Measurements from ENCODE around the gene IMMP2L. TPM values are rescaled to one million over a fixed set of nuclear protein-coding genes. Genes with fewer than 3 reads are reported as not detected.

The IMMP2L gene
- total and polyA plus RNA-seq, 2 of the 4 experiments (the other 2 are of a cell fraction): 5.8 to 9.3 TPM

- Histone ChIP-seq H4K20me1 (ENCODE audit: insufficient read depth, low read length) (no peaks in the 10 kb centered on the region), H2BK15ac (ENCODE audit: low read depth, low read length) (no peak overlapping the region), H3K4me3 (ENCODE audit: insufficient read depth, low read depth, low read length) (no peak overlapping the region), H2AFZ (replicated peaks; ENCODE audit: low read length, poor library complexity) (no peak overlapping the region), H2BK5ac (ENCODE audit: low read depth, low read length, poor library complexity, severe bottlenecking) (no peak overlapping the region), H2BK120ac (ENCODE audit: low read depth, low read length) (no peak overlapping the region), H3K14ac (replicated peaks; ENCODE audit: low read depth, low read length) (peak overlapping the region; percentile 41; the same call in 1 of the 2 replicates), H2AK9ac (replicated peaks; ENCODE audit: low read depth, low read length, poor library complexity) (no peak overlapping the region), H3K4ac (ENCODE audit: low read depth, low read length) (peak overlapping the region; percentile 35; the same call in 1 of the 2 replicates), H3K56ac (ENCODE audit: extremely low read depth, insufficient read depth, low read length) (no peak overlapping the region), H4K91ac (ENCODE audit: insufficient read depth, low read depth, low read length) (no peak overlapping the region), H3K9ac (ENCODE audit: low read depth, low read length) (no peak overlapping the region), H3K9me1 (ENCODE audit: insufficient read depth, low read length) (no peaks in the 10 kb centered on the region), H2BK20ac (ENCODE audit: low read depth, low read length) (peak overlapping the region; percentile 39; the same call in 1 of the 2 replicates), H4K5ac (ENCODE audit: low read depth, low read length) (no peak overlapping the region), H3K9me3 (ENCODE audit: control insufficient read depth, insufficient read depth, low read length) (peaks cover 2% of the 10 kb centered on the region; the same call in 1 of the 2 replicates), H3K4me2 (ENCODE audit: low read depth, low read length) (no peak overlapping the region), H3K23ac (ENCODE audit: low read depth, low read length) (no peak overlapping the region), H3K18ac (ENCODE audit: low read depth, low read length) (no peak overlapping the region), H3K36me3 (ENCODE audit: control insufficient read depth, insufficient read depth, low read length) (no peaks in the 10 kb centered on the region), H2AK5ac (ENCODE audit: low read depth, low read length) (no peak overlapping the region), H3K27ac (ENCODE audit: insufficient read depth, low read length) (no peak overlapping the region), H3K79me1 (ENCODE audit: low read depth in 1 of 2, low read length in 2 of 2) (no peaks in the 10 kb centered on the region), H3K27me3 (ENCODE audit: control insufficient read depth, insufficient read depth, low read length) (no peaks in the 10 kb centered on the region), H4K8ac (ENCODE audit: low read depth in 2 of 2, low read length in 2 of 2) (no peak overlapping the region), H3K4me1 (ENCODE audit: control insufficient read depth, insufficient read depth, low read length) (no peaks in the 10 kb centered on the region)
- DNase-seq (peak; percentile 51), ATAC-seq (ENCODE audit: low read depth) (peak; percentile 67)
- ChIA-PET POLR2A (ENCODE audit: unreplicated experiment) (no interaction called here), CTCF (no interaction called here)
- intact Hi-C loops (cut with micrococcal nuclease): no loop called here
- no TSS peak for BruUV-seq (replicated peaks)
- dilution Hi-C loops (cut with HindIII; ENCODE audit: low sequenced_read_pairs, unreplicated experiment): no loop called here
- no peak for TF ChIP-seq FOS (IDR thresholded peaks at IDR 0.05; ENCODE audit: low read depth, low read length)
- TF ChIP-seq CEBPB (IDR thresholded peaks at IDR 0.05; ENCODE audit: low read depth, low read length): no peak
- TF ChIP-seq SMC3 (IDR thresholded peaks at IDR 0.05; ENCODE audit: low read depth, low read length): no peak
- TF ChIP-seq, protein P1, sequence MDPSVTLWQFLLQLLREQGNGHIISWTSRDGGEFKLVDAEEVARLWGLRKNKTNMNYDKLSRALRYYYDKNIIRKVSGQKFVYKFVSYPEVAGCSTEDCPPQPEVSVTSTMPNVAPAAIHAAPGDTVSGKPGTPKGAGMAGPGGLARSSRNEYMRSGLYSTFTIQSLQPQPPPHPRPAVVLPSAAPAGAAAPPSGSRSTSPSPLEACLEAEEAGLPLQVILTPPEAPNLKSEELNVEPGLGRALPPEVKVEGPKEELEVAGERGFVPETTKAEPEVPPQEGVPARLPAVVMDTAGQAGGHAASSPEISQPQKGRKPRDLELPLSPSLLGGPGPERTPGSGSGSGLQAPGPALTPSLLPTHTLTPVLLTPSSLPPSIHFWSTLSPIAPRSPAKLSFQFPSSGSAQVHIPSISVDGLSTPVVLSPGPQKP (IDR thresholded peaks at IDR 0.05; ENCODE audit: borderline replicate concordance, low read depth, low read length): no peak
- no peak for TF ChIP-seq RCOR1 (IDR thresholded peaks at IDR 0.05; ENCODE audit: insufficient replicate concordance, low read length)
- TF ChIP-seq MXI1 (IDR thresholded peaks at IDR 0.05; ENCODE audit: borderline replicate concordance, low read depth, low read length): no peak
- no peak for TF ChIP-seq CHD1 (IDR thresholded peaks at IDR 0.05; ENCODE audit: low read depth, low read length)
- no peak for TF ChIP-seq MAFK (IDR thresholded peaks at IDR 0.05; ENCODE audit: low read depth, low read length)
- no peak for TF ChIP-seq RAD21 (IDR thresholded peaks at IDR 0.05; ENCODE audit: low read length)
- TF ChIP-seq NFE2L2 (IDR thresholded peaks at IDR 0.05; ENCODE audit: low read depth, low read length): no peak
- no peak for TF ChIP-seq POLR2A (IDR thresholded peaks at IDR 0.05; ENCODE audit: low read depth, low read length)
- no peak for TF ChIP-seq BHLHE40 (IDR thresholded peaks at IDR 0.05; ENCODE audit: low read depth, low read length)
- TF ChIP-seq, protein P2, sequence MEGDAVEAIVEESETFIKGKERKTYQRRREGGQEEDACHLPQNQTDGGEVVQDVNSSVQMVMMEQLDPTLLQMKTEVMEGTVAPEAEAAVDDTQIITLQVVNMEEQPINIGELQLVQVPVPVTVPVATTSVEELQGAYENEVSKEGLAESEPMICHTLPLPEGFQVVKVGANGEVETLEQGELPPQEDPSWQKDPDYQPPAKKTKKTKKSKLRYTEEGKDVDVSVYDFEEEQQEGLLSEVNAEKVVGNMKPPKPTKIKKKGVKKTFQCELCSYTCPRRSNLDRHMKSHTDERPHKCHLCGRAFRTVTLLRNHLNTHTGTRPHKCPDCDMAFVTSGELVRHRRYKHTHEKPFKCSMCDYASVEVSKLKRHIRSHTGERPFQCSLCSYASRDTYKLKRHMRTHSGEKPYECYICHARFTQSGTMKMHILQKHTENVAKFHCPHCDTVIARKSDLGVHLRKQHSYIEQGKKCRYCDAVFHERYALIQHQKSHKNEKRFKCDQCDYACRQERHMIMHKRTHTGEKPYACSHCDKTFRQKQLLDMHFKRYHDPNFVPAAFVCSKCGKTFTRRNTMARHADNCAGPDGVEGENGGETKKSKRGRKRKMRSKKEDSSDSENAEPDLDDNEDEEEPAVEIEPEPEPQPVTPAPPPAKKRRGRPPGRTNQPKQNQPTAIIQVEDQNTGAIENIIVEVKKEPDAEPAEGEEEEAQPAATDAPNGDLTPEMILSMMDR (conservative IDR thresholded peaks at IDR 0.05; ENCODE audit: low read depth, low read length): no peak
- no CpG with 5 or more reads among the region's 5 CpGs for WGBS, 2 experiments (ENCODE audit: extremely low coverage in 2 of 2, insufficient read length in 1 of 2)
- in situ Hi-C loops (cut with MboI; ENCODE audit: low sequenced_read_pairs): no loop called here
Measured at GRCh38 chr7:110669410-110669809, 892.9 kb downstream of the IMMP2L start.
